Panc1 (cell line): Measurements from ENCODE around the gene LCT. TPM values are rescaled to one million over a fixed set of nuclear protein-coding genes. Genes with fewer than 3 reads are reported as not detected.

Experiments
- ATAC-seq: fragments of 200-7000 bp; cut with Tn5 transposase; 2 replicates; pipeline ENCODE4 v1.9.1; 2020; ENCODE audit warnings: mild to moderate bottlenecking, moderate library complexity
- BruUV-seq: library from RNA; stranded (reverse); fragments of 400-500 nt; replicated peaks from 2 replicates; lab custom pipeline; 2021; lab: Mats Ljungman, UMichigan
- CTCF ChIA-PET: fragments of 300-600 bp; sonication (Branson Sonifier 250); formaldehyde crosslinking; loops from one replicate; lab custom pipeline; 2022; ENCODE audit warnings: antibody characterized with exemption; lab: Charles Lee
- POLR2A ChIA-PET: fragments of 300-600 bp; sonication (Branson Sonifier 250); formaldehyde crosslinking; loops from one replicate; lab custom pipeline; 2022; ENCODE audit warnings: antibody characterized with exemption; lab: Charles Lee
- DNase-seq: peaks from one replicate; pipeline ENCODE4 v3.0.0-alpha.2; 2010; ENCODE audit warnings: low read depth, low spot score
- H3K27ac ChIP-seq: 2 replicates; pipeline ENCODE4 v1.5.1; 2011; ENCODE audit warnings: mild to moderate bottlenecking, low read length, inconsistent platforms
- H3K27me3 ChIP-seq: fragments of 200-500 bp; sonication (Bioruptor generic); 2 replicates; pipeline ENCODE4 v1.6.0; 2014; ENCODE audit warnings: low read length, inconsistent platforms; ENCODE audit not compliant: control insufficient read depth, insufficient read depth
- H3K36me3 ChIP-seq: fragments of 200-500 bp; sonication (Bioruptor generic); 2 replicates; pipeline ENCODE4 v1.5.1; 2014; ENCODE audit warnings: inconsistent platforms, mild to moderate bottlenecking, low read length, moderate library complexity; ENCODE audit not compliant: control insufficient read depth, insufficient read depth
- H3K4me1 ChIP-seq: 2 replicates; pipeline ENCODE4 v1.5.1; 2011; ENCODE audit warnings: inconsistent platforms, mild to moderate bottlenecking, low read length, moderate library complexity; ENCODE audit not compliant: control insufficient read depth, insufficient read depth
- H3K4me3 ChIP-seq, 2 experiments: 2 replicates each; pipeline ENCODE4 v1.5.1; 2011 to 2012; ENCODE audit warnings: low read depth in 2 of 2, low read length in 2 of 2, mild to moderate bottlenecking in 2 of 2, inconsistent platforms in 1 of 2, moderate library complexity in 1 of 2
- H3K9me3 ChIP-seq: fragments of 200-500 bp; sonication (Bioruptor generic); 2 replicates; pipeline ENCODE4 v1.5.1; 2014; ENCODE audit warnings: low read depth, mild to moderate bottlenecking, inconsistent platforms, low read length, moderate library complexity; ENCODE audit not compliant: control insufficient read depth, insufficient read depth
- POLR2AphosphoS5 ChIP-seq: IDR thresholded peaks from 2 replicates; pipeline ENCODE4 v1.6.1; 2012; ENCODE audit warnings: mild to moderate bottlenecking, low read depth, low read length, moderate library complexity
- SIN3A ChIP-seq: IDR thresholded peaks from 2 replicates; pipeline ENCODE4 v1.6.1; 2012; ENCODE audit warnings: low read depth, mild to moderate bottlenecking, low read length, moderate library complexity, borderline replicate concordance; ENCODE audit not compliant: insufficient read depth
- TCF7L2 ChIP-seq: IDR thresholded peaks from 2 replicates; pipeline ENCODE4 v1.6.1; 2011; ENCODE audit warnings: mild to moderate bottlenecking, low read depth, low read length, inconsistent platforms
- in situ Hi-C: cut with HindIII; loops from 2 replicates; pipeline ENCODE4 v1.10.0; 2016; ENCODE audit warnings: low sequenced_read_pairs, low pct_unique_long_range_greater_than_20kb
- intact Hi-C: fragments of 100-400 bp; cut with micrococcal nuclease; formaldehyde crosslinking; loops from one replicate; pipeline ENCODE4 v1.10.0; 2022; ENCODE audit not compliant: unreplicated experiment
- total RNA-seq: library from RNA; stranded (reverse); gene quantifications from one replicate; pipeline ENCODE4 v1.2.1, GENCODE V29; 2021; ENCODE audit not compliant: unreplicated experiment
- TF ChIP-seq, protein P1 (sequence below), 2 experiments: IDR thresholded peaks; 2 replicates each; pipeline ENCODE4 v1.6.1; 2011 to 2012; ENCODE audit warnings: low read depth in 2 of 2, control low read depth in 1 of 2, low read length in 1 of 2, mild to moderate bottlenecking in 1 of 2, moderate library complexity in 1 of 2; ENCODE audit not compliant: insufficient read depth in 1 of 2
- TF ChIP-seq, protein P2 (sequence below): fragments of 450-650 bp; IDR thresholded peaks from 2 replicates; pipeline ENCODE4 v1.5.1; 2017; ENCODE audit warnings: mild to moderate bottlenecking

LCT gene
- total RNA-seq, 1 experiment from 2014 or later: not detected

- in situ Hi-C loops: no loop called here
- Histone ChIP-seq H3K27me3 (no peaks in the 10 kb centered on the region), H3K4me1 (no peaks in the 10 kb centered on the region; the same call in 1 of the 2 replicates), H3K36me3 (peaks cover 6% of the 10 kb centered on the region), H3K9me3 (no peaks in the 10 kb centered on the region), H3K4me3 (no peak overlapping the region), H3K27ac (no peak overlapping the region)
- no peak for ATAC-seq
- DNase-seq: no peak
- CTCF ChIA-PET: no interaction called here
- no TSS peak for BruUV-seq
- TF ChIP-seq, protein P1, sequence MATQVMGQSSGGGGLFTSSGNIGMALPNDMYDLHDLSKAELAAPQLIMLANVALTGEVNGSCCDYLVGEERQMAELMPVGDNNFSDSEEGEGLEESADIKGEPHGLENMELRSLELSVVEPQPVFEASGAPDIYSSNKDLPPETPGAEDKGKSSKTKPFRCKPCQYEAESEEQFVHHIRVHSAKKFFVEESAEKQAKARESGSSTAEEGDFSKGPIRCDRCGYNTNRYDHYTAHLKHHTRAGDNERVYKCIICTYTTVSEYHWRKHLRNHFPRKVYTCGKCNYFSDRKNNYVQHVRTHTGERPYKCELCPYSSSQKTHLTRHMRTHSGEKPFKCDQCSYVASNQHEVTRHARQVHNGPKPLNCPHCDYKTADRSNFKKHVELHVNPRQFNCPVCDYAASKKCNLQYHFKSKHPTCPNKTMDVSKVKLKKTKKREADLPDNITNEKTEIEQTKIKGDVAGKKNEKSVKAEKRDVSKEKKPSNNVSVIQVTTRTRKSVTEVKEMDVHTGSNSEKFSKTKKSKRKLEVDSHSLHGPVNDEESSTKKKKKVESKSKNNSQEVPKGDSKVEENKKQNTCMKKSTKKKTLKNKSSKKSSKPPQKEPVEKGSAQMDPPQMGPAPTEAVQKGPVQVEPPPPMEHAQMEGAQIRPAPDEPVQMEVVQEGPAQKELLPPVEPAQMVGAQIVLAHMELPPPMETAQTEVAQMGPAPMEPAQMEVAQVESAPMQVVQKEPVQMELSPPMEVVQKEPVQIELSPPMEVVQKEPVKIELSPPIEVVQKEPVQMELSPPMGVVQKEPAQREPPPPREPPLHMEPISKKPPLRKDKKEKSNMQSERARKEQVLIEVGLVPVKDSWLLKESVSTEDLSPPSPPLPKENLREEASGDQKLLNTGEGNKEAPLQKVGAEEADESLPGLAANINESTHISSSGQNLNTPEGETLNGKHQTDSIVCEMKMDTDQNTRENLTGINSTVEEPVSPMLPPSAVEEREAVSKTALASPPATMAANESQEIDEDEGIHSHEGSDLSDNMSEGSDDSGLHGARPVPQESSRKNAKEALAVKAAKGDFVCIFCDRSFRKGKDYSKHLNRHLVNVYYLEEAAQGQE (IDR thresholded peaks at IDR 0.05; ENCODE audit: insufficient read depth in 1 of 2, low read depth in 2 of 2, low read length in 1 of 2): no peak
- TF ChIP-seq TCF7L2: no peak
- no peak for TF ChIP-seq SIN3A
- TF ChIP-seq, protein P2, sequence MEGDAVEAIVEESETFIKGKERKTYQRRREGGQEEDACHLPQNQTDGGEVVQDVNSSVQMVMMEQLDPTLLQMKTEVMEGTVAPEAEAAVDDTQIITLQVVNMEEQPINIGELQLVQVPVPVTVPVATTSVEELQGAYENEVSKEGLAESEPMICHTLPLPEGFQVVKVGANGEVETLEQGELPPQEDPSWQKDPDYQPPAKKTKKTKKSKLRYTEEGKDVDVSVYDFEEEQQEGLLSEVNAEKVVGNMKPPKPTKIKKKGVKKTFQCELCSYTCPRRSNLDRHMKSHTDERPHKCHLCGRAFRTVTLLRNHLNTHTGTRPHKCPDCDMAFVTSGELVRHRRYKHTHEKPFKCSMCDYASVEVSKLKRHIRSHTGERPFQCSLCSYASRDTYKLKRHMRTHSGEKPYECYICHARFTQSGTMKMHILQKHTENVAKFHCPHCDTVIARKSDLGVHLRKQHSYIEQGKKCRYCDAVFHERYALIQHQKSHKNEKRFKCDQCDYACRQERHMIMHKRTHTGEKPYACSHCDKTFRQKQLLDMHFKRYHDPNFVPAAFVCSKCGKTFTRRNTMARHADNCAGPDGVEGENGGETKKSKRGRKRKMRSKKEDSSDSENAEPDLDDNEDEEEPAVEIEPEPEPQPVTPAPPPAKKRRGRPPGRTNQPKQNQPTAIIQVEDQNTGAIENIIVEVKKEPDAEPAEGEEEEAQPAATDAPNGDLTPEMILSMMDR: no peak
- no peak for TF ChIP-seq POLR2AphosphoS5
- POLR2A ChIA-PET: no interaction called here
- intact Hi-C loops: no loop called here
Observed at GRCh38 chr2:135839713-135840112, 2.7 kb upstream of the LCT start.

GRCh38 chr2:135838502-135838901 lies 1.5 kb upstream of the LCT start:
- no peak for DNase-seq
- Histone ChIP-seq H3K36me3 (peaks cover 4% of the 10 kb centered on the region; the same call in 1 of the 2 replicates), H3K9me3 (no peaks in the 10 kb centered on the region), H3K27ac (no peak overlapping the region), H3K4me3 (no peak overlapping the region), H3K4me1 (no peaks in the 10 kb centered on the region; the same call in 1 of the 2 replicates), H3K27me3 (no peaks in the 10 kb centered on the region)
- in situ Hi-C loops: no loop called here
- POLR2A ChIA-PET: no interaction called here
- intact Hi-C loops: no loop called here
- no peak for ATAC-seq
- no TSS peak for BruUV-seq
- CTCF ChIA-PET: interaction anchor here (0.7 kb wide), 1 partner anchor 1417 kb away, joined by 3 read pairs; no protein-coding TSS in a partner anchor
- no peak for TF ChIP-seq SIN3A
- TF ChIP-seq POLR2AphosphoS5: no peak
- TF ChIP-seq, protein P1 (IDR thresholded peaks at IDR 0.05; ENCODE audit: insufficient read depth in 1 of 2, low read depth in 2 of 2, low read length in 1 of 2): no peak
- TF ChIP-seq TCF7L2: no peak
- TF ChIP-seq, protein P2: no peak
